CD4-positive, alpha-beta T cell treated with Interleukin-17A for 1 hour (primary cell): Measurements from ENCODE around the gene RPUSD2.

ENCODE experiments used
- DNase-seq: peaks from one replicate; pipeline ENCODE4 v3.0.0-alpha.2; 2020

RPUSD2 gene

DNA sequence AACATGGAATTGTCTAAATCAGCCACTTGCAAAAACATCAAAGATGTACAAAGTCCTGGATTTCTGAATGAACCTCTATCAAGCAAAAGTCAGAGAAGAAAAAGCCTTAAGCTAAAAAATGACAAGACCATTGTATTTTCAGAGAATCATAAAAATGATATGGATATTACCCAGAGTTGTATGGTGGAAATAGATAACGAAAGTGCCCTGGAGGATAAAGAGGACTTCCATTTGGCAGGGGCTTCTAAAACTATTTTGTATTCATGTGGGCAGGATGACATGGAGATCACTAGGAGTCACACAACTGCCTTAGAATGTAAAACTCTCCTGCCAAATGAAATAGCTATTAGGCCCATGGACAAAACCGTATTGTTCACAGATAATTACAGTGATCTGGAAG is 54.3 kb downstream of the RPUSD2 start:
- no peak for DNase-seq
